Esophagus muscularis mucosa (tissue), 4 donors: ENCODE results near the gene TIMM10.

Experiments
- CTCF ChIP-seq, 3 experiments: fragments of 200-600 bp in 2 of 3; fragments of 450-650 bp in 1 of 3; sonication (generic) in 2 of 3; IDR thresholded peaks; one replicate each; pipeline ENCODE4 v1.5.1; 2017 to 2019; ENCODE audit warnings: antibody characterized with exemption in 3 of 3, mild to moderate bottlenecking in 2 of 3, moderate library complexity in 1 of 3
- EP300 ChIP-seq: sonication (generic); formaldehyde crosslinking; IDR thresholded peaks from one replicate; pipeline ENCODE4 v1.6.1; 2017; ENCODE audit warnings: antibody characterized with exemption
- POLR2A ChIP-seq: fragments of 450-650 bp; IDR thresholded peaks from one replicate; pipeline ENCODE4 v1.6.1; 2017; ENCODE audit warnings: antibody characterized with exemption, moderate library complexity, mild to moderate bottlenecking, low read depth

GRCh38 chr11:57487920-57488659 is 42.5 kb downstream of the TIMM10 start:
- TF ChIP-seq CTCF (IDR thresholded peaks at IDR 0.05) = no peak
- TF ChIP-seq EP300 = no peak
- TF ChIP-seq POLR2A = no peak
